Glomerular visceral epithelial cell (primary cell): Measurements from ENCODE around the gene SLC22A3.
A peak's percentile ranks its signal among the peaks of the same experiment; 100 is the strongest.
"Not testable (repeated sequence)": the region's sequence is repeated elsewhere in the genome, so short reads cannot be mapped to it uniquely, and the experiment has no call there.

Source experiments
- DNase-seq: peaks from one replicate; pipeline ENCODE4 v3.0.0-alpha.2; 2016; ENCODE audit errors: extremely low spot score

SLC22A3 gene

DNA sequence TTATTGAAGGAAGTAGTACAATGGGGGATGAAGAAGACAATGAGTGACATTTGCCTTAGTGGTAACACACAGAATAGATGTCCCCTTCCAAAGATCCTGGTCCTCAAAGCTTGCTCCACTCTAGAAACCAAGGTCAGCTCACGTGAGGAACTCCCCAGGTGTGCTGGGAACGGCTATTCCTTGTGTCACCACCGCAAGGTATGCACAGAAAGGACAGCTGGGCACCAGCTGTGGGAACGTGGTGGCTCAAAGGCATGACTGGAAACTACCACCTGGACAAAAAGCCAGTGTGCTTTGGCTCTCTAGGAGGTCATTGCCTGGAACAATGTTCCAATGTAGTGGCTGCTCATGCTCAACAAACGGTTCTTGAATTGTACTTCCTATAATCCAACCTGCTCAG lies 94.0 kb downstream of the SLC22A3 start:
- no peak for DNase-seq

DNA sequence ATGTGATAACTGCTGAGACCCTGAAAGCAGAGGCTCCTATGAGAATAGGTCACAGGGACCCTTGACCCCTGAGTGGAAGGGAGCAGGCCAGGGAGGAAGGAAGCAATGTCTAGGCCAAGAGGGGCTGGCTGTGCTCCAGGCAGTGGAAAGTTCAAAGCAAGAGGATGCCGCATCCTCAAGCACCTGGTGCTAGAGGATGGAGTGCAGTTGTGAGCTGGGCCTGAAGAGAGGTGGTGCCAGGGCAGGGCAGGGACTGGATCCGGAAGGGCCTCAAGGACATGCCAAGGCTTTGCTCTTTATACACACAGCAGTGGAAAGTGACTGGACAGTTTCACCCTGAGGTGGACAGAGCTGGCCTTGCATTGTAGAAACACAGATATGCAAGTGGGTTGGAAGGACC lies 97.0 kb downstream of the SLC22A3 start:
- DNase-seq = no peak

DNA sequence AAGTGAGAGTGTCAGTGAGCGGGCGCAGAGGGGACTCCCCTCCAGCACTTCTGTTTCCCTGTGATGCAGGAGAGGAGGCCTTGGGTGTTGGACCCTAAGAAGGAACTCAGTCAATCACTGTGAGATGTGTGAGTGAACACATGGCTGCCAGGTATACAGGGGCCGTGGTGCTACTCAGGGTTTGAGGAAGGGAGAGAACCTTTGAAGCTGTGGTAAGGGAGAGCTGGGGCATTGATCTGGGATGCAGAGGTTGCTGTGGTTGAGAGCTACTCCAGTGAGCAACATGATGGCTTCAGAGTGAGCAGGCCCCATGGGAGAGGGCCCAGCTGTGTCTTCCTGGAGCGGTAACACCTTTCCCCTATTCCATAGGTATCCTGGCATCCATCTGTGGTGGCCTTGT lies 99.2 kb downstream of the SLC22A3 start:
- DNase-seq = no peak

DNA sequence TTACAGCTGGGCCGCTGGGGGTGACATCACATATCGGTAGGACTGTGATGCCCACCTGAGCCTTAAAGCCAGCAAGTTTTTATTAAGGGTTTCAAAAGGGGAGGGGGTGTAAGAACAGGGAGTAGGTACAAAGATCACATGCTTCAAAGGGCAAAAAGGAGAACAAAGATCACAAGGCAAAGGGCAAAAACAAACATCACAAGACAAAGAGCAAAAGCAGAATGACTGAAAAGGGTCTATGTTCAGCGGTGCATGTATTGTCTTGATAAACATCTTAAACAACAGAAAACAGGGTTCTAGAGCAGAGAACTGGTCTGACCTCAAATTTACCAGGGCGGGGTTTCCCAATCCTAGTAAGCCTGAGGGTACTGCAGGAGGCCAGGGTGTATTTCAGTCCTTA lies 101.6 kb downstream of the SLC22A3 start:
- not testable (repeated sequence) for DNase-seq

DNA sequence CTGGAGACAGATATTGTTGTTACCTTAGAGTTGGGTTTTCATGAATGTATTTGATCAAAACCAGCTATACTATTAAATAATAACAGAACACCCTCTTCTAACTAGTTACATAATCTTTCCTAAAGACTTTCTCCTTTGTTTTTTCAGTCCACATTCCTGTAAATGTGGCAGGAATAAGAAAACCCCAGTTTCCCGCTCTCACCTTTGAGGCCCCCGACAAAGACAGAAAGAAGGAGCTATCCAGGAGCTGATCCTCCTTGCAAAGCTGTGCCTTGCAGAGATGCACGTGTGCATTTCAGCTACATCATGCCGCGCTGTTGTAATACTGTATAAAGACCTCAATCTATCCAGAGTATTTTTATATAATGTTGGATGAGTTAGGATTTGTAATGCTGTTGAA lies 102.7 kb downstream of the SLC22A3 start:
- DNase-seq = no peak

DNA sequence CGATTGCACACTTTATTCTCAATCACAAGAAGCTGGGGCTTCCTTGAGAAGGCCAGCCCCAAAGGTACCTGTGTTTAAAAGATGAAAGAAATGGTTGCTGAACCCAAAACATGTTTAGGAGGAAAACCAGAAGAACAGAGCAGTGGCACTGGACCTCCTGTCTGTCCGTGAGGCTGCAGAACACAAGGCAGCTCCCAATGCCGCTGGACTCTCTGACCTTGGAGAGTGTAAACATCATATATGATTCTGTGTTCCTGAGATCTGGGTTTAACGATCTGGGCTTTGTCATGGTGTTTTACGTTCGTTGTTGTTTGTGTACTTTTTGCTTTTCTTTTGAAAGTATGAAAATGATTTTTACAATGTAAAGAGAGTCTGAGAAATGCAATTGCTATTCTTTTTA lies 106.1 kb downstream of the SLC22A3 start:
- DNase-seq = no peak

DNA sequence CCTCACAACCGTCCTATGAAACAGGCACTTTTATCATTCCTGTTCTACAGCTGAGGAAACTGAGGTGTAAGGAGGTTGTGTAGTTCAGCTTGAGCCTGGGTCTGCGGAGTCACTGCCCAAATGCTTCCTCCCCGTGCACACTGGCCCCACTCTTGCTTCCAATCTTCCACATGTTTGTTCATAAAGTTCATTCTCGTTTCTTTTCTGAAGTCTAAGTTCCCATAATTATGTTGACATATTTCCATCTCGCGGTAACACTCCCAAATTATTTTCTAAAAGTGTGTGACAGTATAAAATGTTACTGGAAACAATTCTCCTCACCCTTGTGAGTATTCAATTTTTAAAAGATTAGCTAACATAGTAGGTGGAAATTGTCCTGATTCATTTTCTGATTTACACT lies 106.9 kb downstream of the SLC22A3 start:
- DNase-seq = no peak

DNA sequence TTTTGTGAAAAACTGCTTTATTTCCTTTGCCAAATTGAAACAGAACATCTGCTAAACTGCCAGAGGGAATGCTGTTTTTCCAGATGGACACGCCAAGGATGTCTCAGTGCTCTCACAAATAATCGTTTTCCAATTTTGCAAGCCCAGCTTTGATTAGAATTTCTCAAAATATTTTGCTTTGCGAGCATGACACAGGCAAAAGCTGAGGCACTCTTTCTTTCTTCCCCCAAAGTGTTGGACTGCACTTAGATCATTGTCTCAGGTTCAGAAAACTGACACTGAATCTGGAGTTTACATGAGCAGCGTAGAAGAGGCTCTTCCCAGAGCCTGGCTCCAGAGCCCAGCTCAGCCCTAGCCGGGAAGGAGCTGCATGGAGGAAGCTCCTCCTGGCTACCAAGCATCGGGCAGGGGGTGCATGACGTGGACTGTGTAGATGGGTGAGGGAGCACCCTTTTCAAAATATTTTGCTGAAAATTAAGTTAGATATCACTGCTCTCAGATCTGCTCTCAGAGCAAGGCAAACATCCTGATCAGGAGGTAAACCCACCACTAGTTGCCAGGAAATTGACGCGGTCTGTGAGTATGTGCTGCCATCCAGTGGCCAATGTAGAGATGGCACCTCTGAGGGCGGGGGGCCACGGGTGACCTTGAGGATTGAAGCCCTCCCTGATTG lies 107.5 kb downstream of the SLC22A3 start:
- DNase-seq = peak; percentile 63

DNA sequence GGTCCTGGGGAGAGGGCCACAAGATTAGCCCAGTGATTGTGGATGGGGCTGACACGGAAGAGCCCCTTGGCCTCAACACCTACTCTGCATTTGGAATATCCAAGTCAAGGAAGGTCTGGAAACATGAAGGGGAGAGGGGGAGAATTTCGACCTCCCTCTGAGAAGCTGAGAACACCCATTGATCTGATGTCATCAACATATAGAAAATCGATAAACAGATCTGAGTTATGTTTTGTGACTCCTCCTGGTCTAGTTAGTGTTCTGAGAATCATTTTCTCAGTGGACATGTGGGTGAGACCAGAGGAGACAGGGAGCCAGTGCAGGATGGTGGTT lies 108.0 kb downstream of the SLC22A3 start:
- DNase-seq = no peak

DNA sequence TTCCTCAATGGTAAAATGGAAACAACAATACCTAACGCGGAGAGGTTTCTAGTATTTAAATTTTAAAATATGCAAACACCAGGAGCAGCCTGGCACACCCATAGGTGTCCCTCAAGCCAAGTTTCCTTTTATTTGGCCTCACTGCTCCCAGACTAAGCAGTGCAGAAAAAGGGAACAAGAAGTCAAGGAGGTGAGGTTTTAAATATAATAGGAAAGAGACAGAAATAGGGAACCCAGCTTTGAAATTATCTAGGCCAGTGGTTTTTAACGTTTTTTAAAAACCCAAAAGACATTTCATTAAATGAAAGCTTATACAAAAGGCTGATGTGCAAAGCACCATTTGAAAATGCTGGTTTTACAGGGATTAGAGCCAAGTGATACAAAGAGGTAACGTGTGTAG lies 109.6 kb downstream of the SLC22A3 start:
- no peak for DNase-seq

DNA sequence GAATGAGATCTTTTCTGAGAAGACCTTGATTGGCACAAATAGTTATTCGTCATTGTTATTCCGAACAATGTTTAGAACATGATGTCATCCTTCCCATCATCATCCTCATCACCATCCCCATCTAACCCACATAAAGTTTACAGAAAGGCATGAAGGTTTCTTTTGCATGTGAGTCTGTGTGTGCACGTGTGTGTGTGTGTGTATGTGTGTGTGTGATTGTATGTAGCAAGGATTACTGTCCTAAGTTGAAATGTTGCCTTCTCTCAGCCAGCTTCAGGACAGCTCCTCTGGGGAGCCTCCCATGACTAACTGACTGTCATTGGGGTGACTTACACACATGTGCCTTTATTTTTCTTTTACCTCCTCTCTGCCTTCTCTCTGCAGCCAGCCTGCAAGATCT lies 113.5 kb downstream of the SLC22A3 start:
- peak; percentile 22 for DNase-seq

DNA sequence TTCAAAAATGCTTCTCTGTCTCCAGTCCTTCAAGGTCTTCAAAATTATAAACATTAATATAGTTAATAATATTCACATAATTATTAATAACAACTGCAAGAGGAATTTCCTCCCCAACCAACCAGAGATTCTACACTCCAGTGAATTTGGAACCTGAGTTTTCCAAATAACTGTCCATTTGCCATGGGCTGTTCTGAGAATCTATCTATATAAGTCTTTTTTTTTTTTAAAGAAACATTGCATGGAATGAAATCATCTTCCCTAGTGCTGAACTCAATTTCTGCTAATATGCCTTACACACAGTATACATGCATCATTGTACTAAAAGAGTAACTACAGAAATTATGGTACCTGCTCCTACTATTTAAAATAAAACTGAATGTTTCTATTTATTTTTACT lies 113.9 kb downstream of the SLC22A3 start:
- DNase-seq = no peak

DNA sequence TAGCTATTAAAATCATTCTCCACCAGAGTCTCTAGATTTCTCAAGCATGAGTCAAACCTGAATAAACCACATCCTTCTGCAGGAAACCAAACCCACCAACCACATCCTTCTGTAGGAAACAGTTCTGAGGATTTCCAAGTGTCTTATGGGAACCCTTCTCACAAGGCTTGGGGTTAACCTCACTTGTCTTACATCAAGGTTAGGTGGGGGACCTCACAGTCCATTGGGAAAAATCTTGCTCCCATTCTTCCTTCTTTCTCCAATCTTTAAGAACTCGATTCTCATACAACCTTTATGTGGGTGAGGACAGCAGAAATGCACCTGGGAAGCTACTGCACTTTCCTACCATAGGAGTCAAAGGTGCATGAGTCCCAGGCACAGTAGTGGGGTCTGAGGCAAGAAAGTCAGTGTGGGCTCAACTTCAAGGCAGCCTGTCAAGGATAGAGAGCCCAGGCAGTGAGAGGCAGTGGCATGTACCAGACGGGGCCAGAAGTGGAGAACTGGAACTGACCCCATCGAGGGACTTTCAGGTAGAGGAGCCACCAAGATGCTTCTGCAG lies 114.5 kb downstream of the SLC22A3 start:
- DNase-seq = peak; percentile 86

DNA sequence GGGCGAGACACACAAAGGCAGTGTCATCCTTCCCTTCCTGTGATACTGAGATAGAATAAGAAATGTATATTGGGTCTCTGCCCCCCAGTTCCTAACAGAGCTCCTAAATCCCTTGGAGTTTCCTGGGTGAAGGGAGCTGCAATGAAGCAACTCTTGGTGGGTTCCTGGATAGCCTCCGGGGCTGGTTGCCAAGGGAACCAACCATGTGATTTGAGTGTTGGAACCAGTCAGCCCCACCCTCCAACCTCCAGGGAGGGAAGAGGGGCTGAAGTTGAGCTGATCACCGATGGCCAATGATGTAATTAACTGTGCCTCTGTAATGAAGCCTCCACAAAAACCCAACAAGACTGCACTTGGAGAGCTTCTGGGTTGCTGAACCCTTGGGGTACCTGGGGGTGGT lies 116.6 kb downstream of the SLC22A3 start:
- DNase-seq = no peak

DNA sequence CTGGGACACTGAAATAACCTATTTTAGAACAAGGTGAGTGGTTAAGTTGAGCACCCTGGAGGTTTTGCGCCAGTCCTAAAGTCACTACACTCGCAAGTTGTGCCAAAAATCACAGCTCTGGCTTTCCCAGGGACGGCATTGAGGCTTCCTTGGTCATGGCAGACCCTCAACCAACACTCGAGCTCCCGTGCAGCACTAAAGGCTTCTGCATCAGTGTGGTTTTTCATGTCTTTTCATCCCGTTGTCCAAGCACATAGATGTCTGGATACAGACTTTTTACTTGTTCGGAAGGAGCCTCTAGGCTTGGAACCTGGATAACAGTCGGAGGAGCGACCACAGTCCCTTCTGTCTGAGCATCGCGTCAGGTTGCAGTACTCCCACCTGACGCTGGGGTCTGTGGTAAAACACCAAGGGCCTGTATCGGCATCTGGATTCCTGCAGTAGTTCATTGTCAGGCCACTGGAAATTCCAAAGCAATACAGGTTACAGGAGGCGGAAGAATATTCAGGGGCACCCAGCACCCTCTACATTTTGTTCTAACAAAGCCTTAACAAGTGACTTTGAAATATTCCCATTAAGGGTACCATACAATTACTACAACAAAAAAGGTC lies 119.2 kb downstream of the SLC22A3 start:
- not testable (repeated sequence) for DNase-seq

DNA sequence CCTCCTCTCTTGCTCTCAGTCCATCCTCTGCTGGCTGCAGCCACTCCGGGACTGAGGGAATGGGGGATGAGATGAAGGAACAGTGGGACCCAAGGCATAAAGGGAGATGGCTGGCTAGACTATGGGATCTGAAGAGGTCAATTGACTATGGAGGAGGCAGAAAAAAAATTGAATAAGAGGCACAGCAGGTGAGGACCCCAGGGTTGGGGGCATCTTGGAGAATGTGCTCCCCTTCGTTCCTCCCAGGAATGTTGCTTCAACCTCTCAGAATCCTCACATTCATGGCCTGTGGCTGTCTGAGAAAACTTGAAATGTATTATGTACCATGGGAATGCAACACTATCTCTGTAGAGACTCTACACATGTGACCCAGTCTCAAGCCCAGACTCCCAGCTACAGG lies 121.0 kb downstream of the SLC22A3 start:
- DNase-seq = no peak

DNA sequence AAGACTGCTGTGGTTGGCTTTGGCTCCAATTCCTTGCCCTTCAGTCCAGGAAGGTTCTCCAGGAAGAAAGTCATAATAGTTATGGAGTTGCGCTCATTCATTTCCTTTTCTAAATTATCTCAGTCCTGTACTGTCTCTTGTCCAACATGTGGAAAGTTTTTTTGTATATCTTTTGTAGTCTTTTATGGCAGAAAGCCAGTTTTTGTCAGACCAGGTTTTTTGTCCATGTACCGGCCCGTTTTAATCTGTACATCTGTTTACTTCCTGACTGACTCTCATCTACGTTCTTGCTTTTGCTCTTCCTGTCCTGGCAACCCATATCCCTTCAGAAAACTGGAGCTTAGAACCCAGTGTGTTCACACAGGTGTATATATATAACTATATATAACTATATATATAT lies 127.9 kb downstream of the SLC22A3 start:
- not testable (repeated sequence) for DNase-seq

DNA sequence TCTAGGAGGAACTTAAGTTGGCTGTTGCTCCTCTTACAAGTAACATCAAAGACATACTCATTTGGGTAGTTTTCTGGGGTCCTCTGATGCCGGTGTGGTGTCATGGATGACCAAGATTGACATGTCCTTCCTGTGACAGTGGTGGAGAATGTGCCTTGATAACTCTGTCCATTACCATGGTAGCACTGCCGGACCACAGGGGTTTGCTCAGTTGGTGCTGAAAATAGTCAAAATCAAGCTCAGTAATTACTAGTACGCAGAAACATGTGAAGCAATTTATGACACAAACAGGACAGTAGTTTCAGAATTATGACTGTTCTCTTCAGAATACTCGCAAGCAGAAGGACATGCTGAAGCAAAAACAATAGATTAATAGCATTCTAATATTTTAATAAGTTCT lies 128.9 kb downstream of the SLC22A3 start:
- not testable (repeated sequence) for DNase-seq

DNA sequence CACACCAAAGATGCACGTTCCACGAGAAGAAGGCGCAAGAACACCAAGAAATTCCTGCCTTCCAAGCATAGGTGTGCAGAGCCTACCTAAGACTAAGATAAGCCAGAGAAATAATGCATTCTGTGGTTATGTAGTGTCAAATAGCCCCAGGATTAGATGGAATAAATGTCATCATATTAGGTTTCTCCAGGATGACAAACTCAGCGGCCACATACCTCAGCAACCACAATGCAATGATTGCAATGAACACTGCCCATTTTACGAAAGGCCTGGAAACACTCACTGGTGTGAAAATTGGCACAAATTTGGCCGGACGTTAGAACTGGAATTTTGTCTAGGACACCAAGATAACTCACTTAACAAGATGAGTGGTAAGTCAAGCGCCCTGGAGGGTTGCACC lies 129.7 kb downstream of the SLC22A3 start:
- DNase-seq = peak; percentile 6

DNA sequence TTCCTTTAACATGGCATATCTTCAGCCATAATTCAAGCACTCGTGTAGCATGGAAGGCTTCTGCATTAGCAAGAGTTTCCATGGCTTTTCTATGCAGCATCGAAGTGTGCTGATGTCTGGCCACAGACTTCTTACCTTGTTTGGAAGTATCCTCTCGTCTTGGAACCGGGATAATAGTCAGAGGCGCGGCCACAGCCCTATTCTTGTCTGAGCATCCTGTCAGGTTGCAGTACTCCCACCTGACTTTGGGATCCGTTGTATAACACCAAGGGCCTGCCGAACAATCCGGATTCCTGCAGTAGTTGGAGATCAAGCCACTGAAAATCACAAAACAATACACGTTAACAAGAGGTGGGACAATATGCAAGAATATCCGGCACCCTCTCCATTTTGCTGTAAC lies 138.9 kb downstream of the SLC22A3 start:
- no peak for DNase-seq

DNA sequence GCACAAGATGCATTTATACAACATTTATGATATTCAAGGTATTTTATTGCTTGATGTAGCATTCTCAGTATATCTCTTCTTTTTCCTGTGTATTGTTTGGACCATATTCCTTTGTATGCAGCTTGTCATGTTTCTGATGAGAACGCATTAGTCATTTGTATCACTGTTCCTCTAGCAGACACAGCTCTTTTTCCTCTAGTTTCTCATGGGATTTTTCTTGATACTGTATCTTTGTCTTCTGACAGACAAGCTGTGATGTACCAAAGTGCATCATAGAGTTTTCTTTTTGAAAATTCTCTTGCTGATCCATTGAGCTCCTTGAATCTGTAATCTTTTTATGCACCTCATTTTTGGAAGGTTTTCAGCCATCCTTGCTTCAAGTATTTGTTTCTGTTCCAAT lies 140.9 kb downstream of the SLC22A3 start:
- DNase-seq = no peak

DNA sequence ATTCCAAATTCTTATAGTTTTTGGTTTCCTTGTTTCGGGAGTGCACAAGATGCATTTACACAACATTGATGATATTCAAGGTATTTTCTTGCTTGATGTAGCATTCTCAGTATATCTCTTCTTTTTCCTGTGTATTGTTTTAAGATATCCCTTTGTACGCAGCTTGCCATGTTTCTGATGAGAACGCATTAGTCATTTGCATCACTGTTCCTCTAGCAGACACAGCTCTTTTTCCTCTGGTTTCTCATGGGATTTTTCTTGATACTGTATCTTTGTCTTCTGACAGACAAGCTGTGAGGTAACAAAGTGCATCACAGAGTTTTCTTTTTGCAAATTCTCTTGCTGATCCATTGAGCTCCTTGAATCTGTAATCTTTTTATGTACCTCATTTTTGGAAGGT lies 146.4 kb downstream of the SLC22A3 start:
- no peak for DNase-seq

DNA sequence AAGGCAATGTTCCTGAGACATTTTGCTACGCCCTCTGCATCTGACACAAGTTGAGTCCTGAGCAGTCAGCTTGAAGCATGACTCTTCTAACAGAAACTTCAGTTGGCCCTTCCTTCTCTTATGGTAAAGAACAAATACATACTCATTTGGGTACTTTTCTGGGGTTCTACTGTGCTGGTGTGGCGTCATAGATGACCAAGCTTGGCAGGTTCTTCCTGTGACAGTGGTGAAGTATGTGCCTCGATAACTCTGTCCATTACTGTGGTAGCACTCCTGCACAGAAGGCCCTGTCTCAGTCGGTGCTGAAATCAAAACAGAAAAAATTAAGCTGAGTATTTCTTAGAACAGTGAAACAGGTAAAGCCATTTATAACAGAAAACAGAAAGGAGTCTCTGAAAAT lies 152.5 kb downstream of the SLC22A3 start:
- DNase-seq = no peak
